H1 (cell line): ENCODE data around the gene ZBED5.

Experiments used
- CREB1 ChIP-seq: IDR thresholded peaks from 2 replicates; pipeline ENCODE4 v1.6.1; 2012; ENCODE audit warnings: inconsistent platforms
- HDAC2 ChIP-seq, 2 experiments: fragments of 300-600 bp in 1 of 2; sonication (generic) in 1 of 2; IDR thresholded peaks; 2 replicates each; pipeline ENCODE4 v1.6.1; 2011 to 2012; ENCODE audit warnings: low read depth in 2 of 2, low read length in 2 of 2, mild to moderate bottlenecking in 2 of 2, moderate library complexity in 2 of 2, borderline replicate concordance in 1 of 2, inconsistent platforms in 1 of 2
- USF2 ChIP-seq: IDR thresholded peaks from 2 replicates; pipeline ENCODE4 v1.6.1; 2011; ENCODE audit warnings: low read length, improper control_type of control experiment

DNA sequence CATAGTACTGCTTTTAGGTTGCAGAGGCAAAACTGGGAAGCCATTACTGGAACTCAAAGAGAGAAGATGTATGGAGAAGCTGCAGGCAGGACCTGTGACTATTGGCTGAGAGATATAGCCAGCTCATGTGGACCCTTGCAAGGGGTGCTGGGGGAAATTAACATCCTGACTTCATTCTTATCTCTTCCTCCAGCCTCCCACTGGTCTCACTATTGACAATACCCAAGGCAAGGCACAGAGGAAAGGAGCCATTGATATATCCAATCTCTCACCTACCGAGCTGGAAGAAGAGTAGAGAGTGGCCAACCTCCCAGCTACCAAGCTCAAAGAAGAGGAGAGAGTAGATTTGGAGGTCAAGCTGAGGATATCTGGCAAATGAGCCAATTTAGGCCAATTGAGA lies 36.8 kb upstream of the ZBED5 start:
- TF ChIP-seq CREB1, result no peak
- TF ChIP-seq USF2, result no peak
- no peak for TF ChIP-seq HDAC2 (IDR thresholded peaks at IDR 0.05; ENCODE audit: borderline replicate concordance in 1 of 2, low read depth in 2 of 2, low read length in 2 of 2)
